Sigmoid colon (tissue), 4 donors: ENCODE measurements around the gene ZNF688.

Source experiments
- POLR2A ChIP-seq, 2 donors: fragments of 450-650 bp; IDR thresholded peaks; one replicate each; pipeline ENCODE4 v1.6.1; 2016; ENCODE audit warnings: antibody characterized with exemption in 2 of 2, mild to moderate bottlenecking in 2 of 2, moderate library complexity in 2 of 2
- POLR2AphosphoS5 ChIP-seq, 4 donors: sonication (generic); formaldehyde crosslinking; IDR thresholded peaks; one replicate each; pipeline ENCODE4 v1.6.1; 2017; ENCODE audit warnings: antibody characterized with exemption in 4 of 4
- TF ChIP-seq, protein P1 (sequence below), 4 experiments: fragments of 450-650 bp in 3 of 4; fragments of 200-600 bp in 1 of 4; IDR thresholded peaks; one replicate each; pipeline ENCODE4 v1.5.1; 2016 to 2019; ENCODE audit warnings: antibody characterized with exemption in 4 of 4, mild to moderate bottlenecking in 3 of 4, moderate library complexity in 2 of 4

DNA sequence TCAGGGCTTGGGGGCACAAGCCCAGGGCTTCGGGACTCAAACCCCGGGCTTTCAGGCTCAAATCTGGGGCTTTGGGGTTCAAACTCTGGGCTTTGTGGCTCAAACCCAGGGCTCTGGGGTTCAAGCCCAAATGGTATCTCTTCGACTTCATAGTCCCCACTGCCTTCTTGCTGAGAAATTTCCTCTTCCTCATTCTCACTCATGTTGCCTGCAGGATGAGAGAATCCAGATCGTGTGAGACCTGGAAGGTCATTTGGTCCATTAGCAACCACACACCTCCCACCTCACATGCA lies 45.7 kb downstream of the ZNF688 start:
- TF ChIP-seq, protein P1, sequence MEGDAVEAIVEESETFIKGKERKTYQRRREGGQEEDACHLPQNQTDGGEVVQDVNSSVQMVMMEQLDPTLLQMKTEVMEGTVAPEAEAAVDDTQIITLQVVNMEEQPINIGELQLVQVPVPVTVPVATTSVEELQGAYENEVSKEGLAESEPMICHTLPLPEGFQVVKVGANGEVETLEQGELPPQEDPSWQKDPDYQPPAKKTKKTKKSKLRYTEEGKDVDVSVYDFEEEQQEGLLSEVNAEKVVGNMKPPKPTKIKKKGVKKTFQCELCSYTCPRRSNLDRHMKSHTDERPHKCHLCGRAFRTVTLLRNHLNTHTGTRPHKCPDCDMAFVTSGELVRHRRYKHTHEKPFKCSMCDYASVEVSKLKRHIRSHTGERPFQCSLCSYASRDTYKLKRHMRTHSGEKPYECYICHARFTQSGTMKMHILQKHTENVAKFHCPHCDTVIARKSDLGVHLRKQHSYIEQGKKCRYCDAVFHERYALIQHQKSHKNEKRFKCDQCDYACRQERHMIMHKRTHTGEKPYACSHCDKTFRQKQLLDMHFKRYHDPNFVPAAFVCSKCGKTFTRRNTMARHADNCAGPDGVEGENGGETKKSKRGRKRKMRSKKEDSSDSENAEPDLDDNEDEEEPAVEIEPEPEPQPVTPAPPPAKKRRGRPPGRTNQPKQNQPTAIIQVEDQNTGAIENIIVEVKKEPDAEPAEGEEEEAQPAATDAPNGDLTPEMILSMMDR (IDR thresholded peaks at IDR 0.05): no peak
- TF ChIP-seq POLR2A (IDR thresholded peaks at IDR 0.05): no peak
- no peak for TF ChIP-seq POLR2AphosphoS5 (IDR thresholded peaks at IDR 0.05)
